ENCODE measurements around the gene CAMK2D. TPM values are rescaled to one million over a fixed set of nuclear protein-coding genes. Genes with fewer than 3 reads are reported as not detected.

The CAMK2D gene
- total RNA-seq, 1 experiment from 2014 or later, result 32.1 TPM

DNA sequence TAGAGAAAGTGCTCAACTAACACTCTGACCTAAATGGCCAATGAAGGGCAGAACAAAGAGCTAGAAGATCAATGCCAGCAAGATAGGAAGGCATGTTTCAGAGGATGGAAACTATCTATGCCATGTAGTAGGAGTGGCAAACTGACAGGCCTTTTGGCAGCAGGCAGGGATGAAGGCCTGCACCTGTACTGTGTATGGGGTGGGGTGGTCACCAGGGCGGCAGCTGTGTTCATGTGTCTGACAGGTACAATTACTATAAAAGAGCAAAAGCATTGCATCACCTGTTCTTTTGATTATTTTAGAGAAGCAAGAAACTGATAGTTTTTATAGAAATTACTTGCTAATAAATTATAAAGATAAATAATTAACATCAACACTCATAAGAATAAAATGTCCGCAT lies 239.1 kb downstream of the CAMK2D start:
- no peaks in the 10 kb centered on the region for H3K27me3 Mint-ChIP-seq (ENCODE audit: insufficient read depth, unreplicated experiment)
- no TSS peak for BruUV-seq (replicated peaks)
- intact Hi-C loops (cut with micrococcal nuclease), result no loop called here
- peaks cover 44% of the 10 kb centered on the region for H3K36me3 Mint-ChIP-seq (ENCODE audit: insufficient read depth, unreplicated experiment)
- POLR2A ChIA-PET, result interaction anchor here (1.6 kb wide), 1 partner anchor 13 kb away, joined by 3 read pairs; no protein-coding TSS in a partner anchor
- no peak overlapping the region for H3K4me3 Mint-ChIP-seq (ENCODE audit: unreplicated experiment)
- H3K4me1 Mint-ChIP-seq (ENCODE audit: insufficient read depth, unreplicated experiment), result no peaks in the 10 kb centered on the region
- DNase-seq (ENCODE audit: unreplicated experiment), result no peak
- CTCF ChIA-PET, result interaction anchor here (0.6 to 1.0 kb wide), 2 partner anchors 25 to 373 kb away, joined by 3 read pairs; no protein-coding TSS in a partner anchor
- TF ChIP-seq, protein P1, sequence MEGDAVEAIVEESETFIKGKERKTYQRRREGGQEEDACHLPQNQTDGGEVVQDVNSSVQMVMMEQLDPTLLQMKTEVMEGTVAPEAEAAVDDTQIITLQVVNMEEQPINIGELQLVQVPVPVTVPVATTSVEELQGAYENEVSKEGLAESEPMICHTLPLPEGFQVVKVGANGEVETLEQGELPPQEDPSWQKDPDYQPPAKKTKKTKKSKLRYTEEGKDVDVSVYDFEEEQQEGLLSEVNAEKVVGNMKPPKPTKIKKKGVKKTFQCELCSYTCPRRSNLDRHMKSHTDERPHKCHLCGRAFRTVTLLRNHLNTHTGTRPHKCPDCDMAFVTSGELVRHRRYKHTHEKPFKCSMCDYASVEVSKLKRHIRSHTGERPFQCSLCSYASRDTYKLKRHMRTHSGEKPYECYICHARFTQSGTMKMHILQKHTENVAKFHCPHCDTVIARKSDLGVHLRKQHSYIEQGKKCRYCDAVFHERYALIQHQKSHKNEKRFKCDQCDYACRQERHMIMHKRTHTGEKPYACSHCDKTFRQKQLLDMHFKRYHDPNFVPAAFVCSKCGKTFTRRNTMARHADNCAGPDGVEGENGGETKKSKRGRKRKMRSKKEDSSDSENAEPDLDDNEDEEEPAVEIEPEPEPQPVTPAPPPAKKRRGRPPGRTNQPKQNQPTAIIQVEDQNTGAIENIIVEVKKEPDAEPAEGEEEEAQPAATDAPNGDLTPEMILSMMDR (IDR thresholded peaks at IDR 0.05; ENCODE audit: unreplicated experiment), result no peak
- no peak overlapping the region for H3K27ac Mint-ChIP-seq (ENCODE audit: low read depth, unreplicated experiment)
- no peaks in the 10 kb centered on the region for H3K9me3 Mint-ChIP-seq (ENCODE audit: unreplicated experiment)

DNA sequence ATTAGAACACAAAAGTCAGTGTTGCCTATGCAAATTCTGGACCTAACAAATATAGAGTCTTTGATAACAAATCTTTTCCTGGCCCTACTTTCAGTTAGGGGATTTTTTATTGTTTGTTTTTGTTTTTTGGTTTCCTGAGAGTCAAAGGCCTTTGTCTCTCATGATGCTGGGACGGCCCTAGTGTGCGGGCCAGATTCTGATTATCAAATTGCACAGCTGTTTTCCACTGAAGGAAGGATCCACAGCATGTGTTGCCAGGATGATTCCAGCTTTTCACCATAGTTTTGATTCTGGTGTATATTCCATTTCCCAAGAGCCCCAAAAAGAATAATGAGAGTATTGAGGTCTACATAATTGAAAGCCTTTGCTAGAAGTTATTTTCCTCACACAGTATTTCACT lies 248.2 kb downstream of the CAMK2D start:
- Mint-ChIP-seq H3K4me3 (ENCODE audit: unreplicated experiment) (no peak overlapping the region), H3K4me1 (ENCODE audit: insufficient read depth, unreplicated experiment) (no peaks in the 10 kb centered on the region), H3K9me3 (ENCODE audit: unreplicated experiment) (no peaks in the 10 kb centered on the region), H3K36me3 (ENCODE audit: insufficient read depth, unreplicated experiment) (peaks cover 54% of the 10 kb centered on the region), H3K27ac (ENCODE audit: low read depth, unreplicated experiment) (no peak overlapping the region), H3K27me3 (ENCODE audit: insufficient read depth, unreplicated experiment) (no peaks in the 10 kb centered on the region)
- TF ChIP-seq, protein P1 (IDR thresholded peaks at IDR 0.05; ENCODE audit: unreplicated experiment), result no peak
- BruUV-seq (replicated peaks), result no TSS peak
- ChIA-PET POLR2A (no interaction called here), CTCF (no interaction called here)
- no peak for DNase-seq (ENCODE audit: unreplicated experiment)
- intact Hi-C loops (cut with micrococcal nuclease), result no loop called here

GRCh38 chr4:113512880-113513279 lies 248.7 kb downstream of the CAMK2D start:
- no TSS peak for BruUV-seq (replicated peaks)

GRCh38 chr4:113511944-113512343 lies 249.6 kb downstream of the CAMK2D start:
- POLR2A ChIA-PET, result no interaction called here
- Mint-ChIP-seq H3K27me3 (ENCODE audit: insufficient read depth, unreplicated experiment) (no peaks in the 10 kb centered on the region), H3K36me3 (ENCODE audit: insufficient read depth, unreplicated experiment) (peaks cover 52% of the 10 kb centered on the region), H3K9me3 (ENCODE audit: unreplicated experiment) (no peaks in the 10 kb centered on the region), H3K4me3 (ENCODE audit: unreplicated experiment) (no peak overlapping the region), H3K4me1 (ENCODE audit: insufficient read depth, unreplicated experiment) (no peaks in the 10 kb centered on the region), H3K27ac (ENCODE audit: low read depth, unreplicated experiment) (no peak overlapping the region)
- no peak for DNase-seq (ENCODE audit: unreplicated experiment)
- intact Hi-C loops (cut with micrococcal nuclease), result no loop called here
- CTCF ChIA-PET, result no interaction called here
- no TSS peak for BruUV-seq (replicated peaks)
- TF ChIP-seq, protein P1 (IDR thresholded peaks at IDR 0.05; ENCODE audit: unreplicated experiment), result no peak

More at GRCh38 chr4:113512880-113513279, 248.7 kb downstream of the CAMK2D start:
- Mint-ChIP-seq H3K36me3 (ENCODE audit: insufficient read depth, unreplicated experiment) (peaks cover 54% of the 10 kb centered on the region), H3K27ac (ENCODE audit: low read depth, unreplicated experiment) (no peak overlapping the region), H3K4me3 (ENCODE audit: unreplicated experiment) (no peak overlapping the region), H3K27me3 (ENCODE audit: insufficient read depth, unreplicated experiment) (no peaks in the 10 kb centered on the region), H3K4me1 (ENCODE audit: insufficient read depth, unreplicated experiment) (no peaks in the 10 kb centered on the region), H3K9me3 (ENCODE audit: unreplicated experiment) (no peaks in the 10 kb centered on the region)
- DNase-seq (ENCODE audit: unreplicated experiment), result no peak
- POLR2A ChIA-PET, result no interaction called here
- intact Hi-C loops (cut with micrococcal nuclease), result no loop called here
- CTCF ChIA-PET, result no interaction called here
- TF ChIP-seq, protein P1 (IDR thresholded peaks at IDR 0.05; ENCODE audit: unreplicated experiment), result no peak

All from MCF 10A (cell line).